SH-SY5Y (cell line): Measurements from ENCODE around the gene GLDC.

ENCODE experiments used
- GATA2 ChIP-seq: IDR thresholded peaks from 2 replicates; pipeline ENCODE4 v1.6.1; 2011; ENCODE audit warnings: mild to moderate bottlenecking, low read depth, low read length
- GATA3 ChIP-seq: IDR thresholded peaks from 2 replicates; pipeline ENCODE4 v1.6.1; 2011; ENCODE audit warnings: low read depth, mild to moderate bottlenecking, low read length, moderate library complexity

GRCh38 chr9:6676254-6676921 lies 30.9 kb upstream of the GLDC start:
- TF ChIP-seq GATA3 (no peak), GATA2 (no peak)
